Activated CD4-positive, CD25-positive, alpha-beta regulatory T cell treated with anti-CD3 and anti-CD28 coated beads, Interleukin-2, amount 50 U/mL, for 24 hours (primary cell): ENCODE measurements around the gene ARSA.
"Not testable (repeated sequence)": the region's sequence is repeated elsewhere in the genome, so short reads cannot be mapped to it uniquely, and the experiment has no call there.

ENCODE experiments used
- ATAC-seq, 2 donors: fragments of 150-1000 bp; cut with Tn5 transposase; one replicate each; pipeline ENCODE4 v1.10.0; 2021; ENCODE audit warnings: mild to moderate bottlenecking in 1 of 2, moderate library complexity in 1 of 2

The ARSA gene

DNA sequence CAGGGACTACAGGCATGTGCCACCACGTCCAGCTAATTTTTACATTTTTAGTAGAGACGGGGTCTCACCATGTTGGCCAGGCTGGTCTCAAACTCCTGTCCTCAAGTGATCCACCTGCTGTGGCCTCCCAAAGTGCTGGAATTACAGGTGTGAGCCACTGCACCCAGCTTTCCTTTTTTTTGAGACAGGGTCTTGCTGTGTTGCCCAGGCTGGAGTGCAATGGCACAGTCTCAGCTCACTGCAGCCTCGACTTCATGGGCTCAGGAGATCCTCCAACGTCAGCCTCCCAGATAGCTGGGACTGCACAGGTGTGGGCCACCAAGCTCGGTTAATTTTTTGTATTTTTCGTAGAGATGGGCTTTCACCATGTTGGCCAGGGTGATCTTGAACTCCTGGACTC, 26.7 kb upstream of the ARSA start:
- ATAC-seq, result not testable (repeated sequence)

GRCh38 chr22:50653256-50653655, 25.3 kb upstream of the ARSA start:
- ATAC-seq, result no peak

DNA sequence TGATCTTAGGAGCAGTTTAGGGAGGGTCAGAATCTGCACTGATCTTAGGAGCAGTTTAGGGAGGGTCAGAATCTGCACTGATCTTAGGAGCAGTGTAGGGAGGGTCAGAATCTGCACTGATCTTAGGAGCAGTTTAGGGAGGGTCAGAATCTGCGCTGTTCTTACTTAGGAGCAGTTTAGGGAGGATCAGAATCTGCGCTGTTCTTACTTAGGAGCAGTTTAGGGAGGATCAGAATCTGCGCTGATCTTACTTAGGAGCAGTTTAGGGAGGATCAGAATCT, 15.8 kb upstream of the ARSA start:
- not testable (repeated sequence) for ATAC-seq

GRCh38 chr22:50643021-50643820, 15.3 kb upstream of the ARSA start:
- ATAC-seq, result not testable (repeated sequence)

- ATAC-seq, result no peak
Observed at GRCh38 chr22:50641696-50642607, 14.0 kb upstream of the ARSA start.

DNA sequence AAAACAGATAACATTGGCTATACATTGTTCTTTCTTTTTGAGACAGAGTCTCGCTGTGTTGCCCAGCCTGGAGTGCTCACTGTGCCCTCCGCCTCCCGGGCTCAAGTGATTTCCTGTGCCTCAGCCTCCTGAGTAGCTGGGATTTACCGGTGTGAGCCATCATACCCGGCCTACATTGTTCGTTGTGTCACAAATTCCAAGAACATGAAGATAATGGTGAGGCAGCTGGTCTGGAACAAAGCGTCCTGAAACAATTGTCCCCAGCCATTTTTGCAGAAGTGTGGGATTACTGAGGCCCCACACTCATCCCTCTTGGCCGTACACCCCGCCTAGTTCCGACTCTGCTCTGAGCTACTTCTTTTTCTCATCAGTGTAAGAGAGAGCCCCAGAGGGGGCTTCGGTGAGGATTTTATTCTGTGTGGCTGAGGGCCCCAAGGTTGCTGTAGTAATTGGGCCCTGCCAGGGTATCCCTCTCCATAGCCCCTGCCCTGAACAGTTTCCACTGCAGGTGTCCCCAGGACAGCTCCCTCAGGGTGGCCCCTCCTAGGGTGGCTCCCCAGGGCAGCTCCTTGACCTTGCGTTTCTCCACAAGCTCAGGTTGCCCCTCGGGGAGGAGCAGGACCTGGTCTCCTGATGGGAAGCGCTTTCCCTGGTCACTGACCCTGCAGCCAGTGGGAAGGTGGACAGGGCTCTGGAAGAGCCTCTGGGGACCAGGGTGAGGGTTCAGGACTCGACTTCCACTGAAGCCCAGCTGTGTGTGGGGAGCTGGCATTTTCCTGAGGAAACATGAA, 13.1 kb upstream of the ARSA start:
- no peak for ATAC-seq

GRCh38 chr22:50640296-50640695, 12.3 kb upstream of the ARSA start:
- ATAC-seq, result not testable (repeated sequence)

GRCh38 chr22:50635591-50635990, 7.6 kb upstream of the ARSA start:
- ATAC-seq, result no peak

DNA sequence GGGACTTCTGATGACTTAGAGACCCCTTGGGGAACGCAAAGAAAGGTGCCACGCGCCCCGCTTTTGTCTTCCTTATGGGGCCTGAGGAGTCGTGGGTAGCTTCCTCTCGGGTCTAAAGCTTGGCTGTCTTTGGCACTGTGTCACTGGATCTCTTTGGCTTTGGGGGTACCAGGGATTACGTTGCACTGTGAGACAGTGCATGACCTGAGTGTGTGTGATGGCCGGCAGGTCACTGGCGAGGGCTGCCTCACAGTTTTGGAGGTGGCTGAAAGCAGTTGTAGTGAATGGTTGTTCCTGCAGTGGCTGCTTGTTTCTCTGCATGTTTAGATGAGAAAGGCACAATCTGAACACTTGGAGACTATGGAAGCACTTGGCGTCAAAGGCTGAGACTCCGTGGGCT, 5.8 kb upstream of the ARSA start:
- no peak for ATAC-seq

GRCh38 chr22:50633086-50633485, 5.1 kb upstream of the ARSA start:
- no peak for ATAC-seq

DNA sequence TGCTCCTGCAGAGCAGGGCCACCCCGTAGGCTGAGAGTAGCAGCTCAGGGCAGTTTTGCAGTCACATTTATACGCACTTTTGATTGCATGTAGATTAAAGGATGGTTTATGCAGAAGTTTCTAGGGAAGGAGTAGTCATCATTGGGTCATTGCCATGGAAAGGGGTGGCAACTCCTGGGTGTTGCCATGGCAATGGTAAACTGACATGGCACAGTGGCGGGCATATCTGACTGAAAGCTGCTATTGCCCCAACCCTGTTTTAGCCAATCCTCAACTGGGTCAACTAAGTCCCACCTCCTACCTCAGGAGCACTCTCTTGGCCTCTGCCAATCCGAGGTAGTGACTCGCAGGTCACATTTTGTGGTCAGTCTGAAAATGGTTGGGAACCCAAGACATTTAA, 2.4 kb upstream of the ARSA start:
- no peak for ATAC-seq

GRCh38 chr22:50628543-50629134, 687 bp upstream of the ARSA start:
- peak; percentile 5 to 15 for ATAC-seq

DNA sequence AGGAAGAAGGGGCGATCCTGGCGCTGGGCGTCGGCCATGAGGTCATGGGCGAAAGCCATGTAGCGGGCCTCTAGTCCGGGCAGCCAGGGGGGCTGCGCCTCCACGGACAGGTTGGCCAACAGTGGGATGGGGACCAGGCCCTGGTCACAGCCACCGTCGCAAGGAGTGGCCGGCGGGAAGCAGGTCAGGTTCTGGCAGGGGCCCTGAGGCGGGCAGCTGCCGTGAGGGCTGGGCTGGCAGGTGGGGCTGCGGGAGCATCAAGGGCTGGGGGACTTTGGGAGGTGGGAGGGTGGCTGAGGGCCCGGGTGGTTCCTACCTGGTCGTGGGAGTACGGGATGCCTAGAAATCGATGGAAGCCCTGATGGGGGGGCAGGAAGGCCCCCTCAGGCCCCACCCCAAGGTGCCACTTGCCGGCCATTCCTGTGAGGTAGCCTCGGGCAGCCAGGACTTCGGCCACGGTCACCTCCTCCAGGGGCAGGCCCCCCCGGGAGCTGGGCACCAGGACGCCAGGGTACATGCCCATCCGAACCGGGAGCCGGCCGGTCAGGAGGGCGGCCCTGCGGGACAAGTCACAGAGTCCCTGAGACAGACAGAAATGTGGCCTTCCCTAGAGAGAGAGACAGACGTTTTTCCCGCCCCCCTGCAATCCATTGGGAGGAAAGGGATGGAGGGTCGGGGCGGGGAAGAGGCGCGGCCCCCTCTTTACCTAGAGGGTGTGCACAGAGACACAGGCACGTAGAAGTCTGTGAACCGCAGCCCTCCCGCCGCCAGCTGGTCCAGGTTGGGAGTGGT, 906 bp downstream of the ARSA start:
- ATAC-seq, result no peak

GRCh38 chr22:50626314-50626849, 1.6 kb downstream of the ARSA start:
- no peak for ATAC-seq

DNA sequence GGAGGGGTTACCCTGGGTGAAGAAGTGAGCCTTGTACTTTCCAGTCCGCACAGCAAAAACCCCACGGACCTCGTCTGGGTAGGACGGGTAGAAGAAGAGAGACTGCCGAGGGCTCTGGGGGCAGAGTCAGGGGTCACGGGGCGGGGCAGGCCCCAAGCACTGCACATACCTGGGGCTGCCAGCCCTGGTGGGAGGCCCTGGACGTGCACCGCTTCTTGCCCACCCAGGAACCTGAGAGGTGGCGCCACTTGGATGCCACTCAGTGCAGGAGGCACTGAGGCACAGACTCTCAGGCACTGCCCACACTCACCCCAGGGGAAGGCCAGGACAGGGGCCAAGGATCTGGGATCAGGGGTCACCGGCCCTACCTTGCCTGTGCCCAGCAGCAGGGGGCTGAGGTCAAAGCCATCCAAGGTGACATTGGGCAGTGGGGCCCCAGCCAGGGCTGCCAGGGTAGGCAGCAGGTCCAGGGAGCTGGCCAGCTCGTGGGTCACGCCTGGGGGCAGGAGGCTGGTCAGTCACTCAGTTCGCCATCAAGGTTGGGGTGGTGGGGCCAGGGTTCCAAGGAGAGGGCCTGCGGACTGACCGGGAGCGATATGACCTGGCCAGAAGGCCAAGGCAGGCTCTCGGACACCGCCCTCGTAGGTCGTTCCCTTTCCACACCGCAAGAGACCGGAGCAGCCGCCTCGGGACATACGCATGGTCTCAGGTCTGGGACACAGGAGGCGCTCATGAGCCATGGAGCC, 2.2 kb downstream of the ARSA start:
- ATAC-seq, result no peak

GRCh38 chr22:50625131-50625567, 2.8 kb downstream of the ARSA start:
- ATAC-seq, result no peak

DNA sequence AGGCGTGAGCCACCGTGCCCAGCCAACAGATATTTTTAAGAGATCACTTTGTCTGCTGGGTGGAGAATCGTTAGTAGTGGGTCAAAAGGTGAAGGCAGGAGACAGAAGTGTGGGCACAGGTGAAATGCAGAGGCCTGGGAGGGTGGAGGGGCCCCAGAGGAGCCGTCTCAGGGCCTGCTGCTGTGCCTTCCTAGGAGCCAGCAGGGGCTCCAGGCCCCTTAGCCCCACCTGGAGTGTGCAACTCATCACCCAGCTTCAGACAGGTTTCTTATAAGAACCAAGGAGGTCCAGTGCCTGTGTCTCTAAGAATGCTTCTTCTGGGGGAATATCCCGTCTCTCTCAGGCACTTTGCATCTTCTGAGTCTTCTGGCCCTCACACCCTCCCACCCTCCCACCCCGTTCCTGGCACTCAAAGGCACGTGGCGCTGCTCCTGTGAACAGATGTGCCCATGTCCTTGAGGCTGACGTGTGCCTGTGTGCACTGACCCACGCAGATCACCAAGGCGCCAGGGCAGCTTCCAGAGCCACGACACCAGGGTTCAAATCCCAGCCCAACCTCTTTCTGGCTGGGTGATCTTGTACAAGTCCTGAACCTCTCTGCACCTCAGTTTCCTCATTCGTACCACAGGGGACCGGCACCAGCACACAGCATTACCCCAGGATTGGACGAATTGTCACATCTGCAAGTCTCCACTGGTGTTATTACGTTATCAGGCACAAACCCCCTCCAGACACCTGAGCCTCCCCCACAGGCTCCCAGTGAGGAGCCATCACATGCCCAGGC, 3.4 kb downstream of the ARSA start:
- no peak for ATAC-seq

- ATAC-seq, result no peak
Observed at GRCh38 chr22:50622723-50623327, 5.1 kb downstream of the ARSA start.

DNA sequence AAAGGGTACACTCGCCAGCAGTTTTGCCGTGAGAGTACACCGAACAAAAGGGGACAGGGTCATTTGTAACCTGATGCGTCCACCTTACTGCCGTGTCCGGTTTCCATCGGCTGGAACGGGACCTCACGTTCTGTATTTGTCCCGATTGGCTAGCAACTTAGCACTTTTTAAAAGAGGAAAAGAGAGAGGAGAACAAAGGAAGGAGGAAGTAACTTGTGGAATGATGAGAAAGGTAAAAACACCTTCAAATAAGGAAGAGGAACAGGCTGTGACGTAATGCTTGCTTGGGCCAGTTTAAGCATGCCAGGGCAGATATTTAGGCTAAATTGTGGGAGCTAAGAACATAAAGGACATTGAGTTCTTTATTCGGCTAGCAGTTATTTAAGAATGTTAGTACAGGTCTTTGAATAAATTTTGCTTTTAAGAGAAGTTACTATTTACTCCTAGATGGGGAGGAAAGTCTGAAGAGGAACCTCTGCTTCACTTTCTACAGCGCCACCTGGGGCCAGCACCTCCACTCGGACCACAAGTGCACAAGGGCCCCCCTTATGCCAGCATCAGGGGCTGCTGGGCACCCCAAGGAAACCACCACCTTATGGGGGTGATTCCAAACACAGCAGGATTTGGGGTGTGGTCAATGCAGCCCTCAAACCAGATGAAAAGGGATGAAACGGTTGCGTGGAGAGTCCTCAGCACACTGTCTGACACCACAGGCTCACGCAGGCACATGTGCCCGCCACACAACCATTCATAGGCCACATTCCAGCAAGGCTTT, 5.8 kb downstream of the ARSA start:
- no peak for ATAC-seq
